HEK293T (cell line): ENCODE measurements around the gene PARP1.

Experiments
- CTCF ChIA-PET: fragments of 350-600 bp; formaldehyde crosslinking; extraction: SDS; loops from one replicate; lab custom pipeline; 2021; ENCODE audit warnings: antibody characterized with exemption, inconsistent platforms; lab: Yijun Ruan, JAX
- POLR2A ChIA-PET: fragments of 350-600 bp; formaldehyde crosslinking; extraction: SDS; loops from one replicate; lab custom pipeline; 2020; ENCODE audit warnings: antibody characterized with exemption, inconsistent platforms; lab: Yijun Ruan, JAX
- DNase-seq: peaks from one replicate; pipeline ENCODE4 v3.0.0; 2012; ENCODE audit warnings: mixed read lengths; ENCODE audit errors: extremely low spot score
- ARNT ChIP-seq: fragments of 450-650 bp; IDR thresholded peaks from 2 replicates; pipeline ENCODE4 v1.6.1; 2017; ENCODE audit warnings: mild to moderate bottlenecking
- BHLHE40 ChIP-seq: fragments of 450-650 bp; IDR thresholded peaks from 2 replicates; pipeline ENCODE4 v1.6.1; 2016; ENCODE audit warnings: mild to moderate bottlenecking, moderate library complexity, borderline replicate concordance
- CTBP1 ChIP-seq: fragments of 450-650 bp; IDR thresholded peaks from 2 replicates; pipeline ENCODE4 v1.6.1; 2016; ENCODE audit warnings: borderline replicate concordance
- ELF4 ChIP-seq: fragments of 450-650 bp; IDR thresholded peaks from 2 replicates; pipeline ENCODE4 v1.6.1; 2017; ENCODE audit warnings: antibody characterized with exemption
- FOXA1 ChIP-seq: fragments of 450-650 bp; IDR thresholded peaks from 2 replicates; pipeline ENCODE4 v1.6.1; 2016; ENCODE audit warnings: mild to moderate bottlenecking
- FOXK2 ChIP-seq: fragments of 450-650 bp; IDR thresholded peaks from 2 replicates; pipeline ENCODE4 v1.6.1; 2016; ENCODE audit warnings: mild to moderate bottlenecking
- FOXM1 ChIP-seq: fragments of 450-650 bp; IDR thresholded peaks from 2 replicates; pipeline ENCODE4 v1.6.1; 2017; ENCODE audit warnings: mild to moderate bottlenecking, borderline replicate concordance
- HDGF ChIP-seq: fragments of 450-650 bp; IDR thresholded peaks from 2 replicates; pipeline ENCODE4 v1.6.1; 2017; ENCODE audit warnings: antibody characterized with exemption, borderline replicate concordance
- L3MBTL2 ChIP-seq: fragments of 450-650 bp; conservative IDR thresholded peaks from 2 replicates; pipeline ENCODE4 v1.6.1; 2016; ENCODE audit warnings: mild to moderate bottlenecking
- LEF1 ChIP-seq: fragments of 450-650 bp; IDR thresholded peaks from 2 replicates; pipeline ENCODE4 v1.6.1; 2017; ENCODE audit warnings: mild to moderate bottlenecking, borderline replicate concordance
- NFRKB ChIP-seq: fragments of 450-650 bp; IDR thresholded peaks from 2 replicates; pipeline ENCODE4 v1.6.1; 2016; ENCODE audit warnings: mild to moderate bottlenecking, moderate library complexity
- PKNOX1 ChIP-seq: fragments of 450-650 bp; IDR thresholded peaks from 2 replicates; pipeline ENCODE4 v1.6.1; 2016
- SP1 ChIP-seq: fragments of 450-650 bp; IDR thresholded peaks from 2 replicates; pipeline ENCODE4 v1.6.1; 2017
- SUZ12 ChIP-seq: fragments of 450-650 bp; IDR thresholded peaks from 2 replicates; pipeline ENCODE4 v1.6.1; 2016; ENCODE audit warnings: mild to moderate bottlenecking
- TARDBP ChIP-seq: fragments of 450-650 bp; IDR thresholded peaks from 2 replicates; pipeline ENCODE4 v1.6.1; 2016
- ZNF384 ChIP-seq: fragments of 450-650 bp; IDR thresholded peaks from 2 replicates; pipeline ENCODE4 v1.6.1; 2016

Gene PARP1

GRCh38 chr1:226449823-226450222, 41.9 kb upstream of the PARP1 start:
- TF ChIP-seq TARDBP (no peak), NFRKB (no peak), FOXA1 (no peak), HDGF (no peak), ARNT (no peak), SUZ12 (no peak), PKNOX1 (no peak), FOXK2 (no peak), CTBP1 (no peak), ELF4 (no peak), SP1 (no peak), LEF1 (no peak), BHLHE40 (no peak), L3MBTL2 (no peak), FOXM1 (no peak), ZNF384 (no peak)
- DNase-seq = no peak
- CTCF ChIA-PET = interaction anchor here (1.2 kb wide), 1 partner anchor 28 kb away, joined by 3 read pairs; no protein-coding TSS in a partner anchor
- POLR2A ChIA-PET = no interaction called here

GRCh38 chr1:226447932-226448665, 40.2 kb upstream of the PARP1 start:
- no peak for DNase-seq
- ChIA-PET POLR2A (no interaction called here), CTCF (no interaction called here)
- TF ChIP-seq ZNF384 (no peak), FOXK2 (no peak), TARDBP (no peak), ARNT (no peak), SUZ12 (no peak), NFRKB (no peak), BHLHE40 (no peak), FOXA1 (no peak), ELF4 (no peak), L3MBTL2 (no peak)

- ChIA-PET CTCF (interaction anchor here (0.9 to 1.0 kb wide), 3 partner anchors 11 to 163 kb away, joined by 3 to 4 read pairs (median 3); no protein-coding TSS in a partner anchor), POLR2A (interaction anchor here (1.6 kb wide), 1 partner anchor 38 kb away, joined by 8 read pairs; the partner anchor contains the start of gene PARP1)
- no peak for DNase-seq
- TF ChIP-seq TARDBP (no peak), ZNF384 (no peak), L3MBTL2 (no peak), SP1 (no peak), ARNT (no peak), BHLHE40 (no peak), ELF4 (no peak), FOXM1 (no peak), HDGF (no peak), FOXA1 (no peak), SUZ12 (no peak), FOXK2 (no peak), CTBP1 (no peak), LEF1 (no peak), PKNOX1 (no peak), NFRKB (no peak)
Observed at GRCh38 chr1:226446094-226446493, 38.2 kb upstream of the PARP1 start.

GRCh38 chr1:226444901-226445300, 37.0 kb upstream of the PARP1 start:
- POLR2A ChIA-PET = no interaction called here

GRCh38 chr1:226443439-226443838, 35.5 kb upstream of the PARP1 start:
- no peak for DNase-seq
- ChIA-PET POLR2A (no interaction called here), CTCF (no interaction called here)
- TF ChIP-seq FOXK2 (no peak), ARNT (no peak)

More at GRCh38 chr1:226444901-226445300, 37.0 kb upstream of the PARP1 start:
- DNase-seq = no peak
- CTCF ChIA-PET = interaction anchor here (0.7 to 1.2 kb wide), 2 partner anchors 21 to 24 kb away, joined by 3 to 5 read pairs; no protein-coding TSS in a partner anchor
- no peak for TF ChIP-seq FOXK2

- TF ChIP-seq ELF4 (no peak), BHLHE40 (no peak), FOXM1 (no peak), NFRKB (no peak), ARNT (no peak), TARDBP (no peak), L3MBTL2 (no peak), SUZ12 (no peak), FOXK2 (no peak), ZNF384 (no peak), FOXA1 (no peak), CTBP1 (no peak), LEF1 (no peak), SP1 (no peak), PKNOX1 (no peak), HDGF (no peak)
- CTCF ChIA-PET = no interaction called here
- POLR2A ChIA-PET = no interaction called here
- DNase-seq = no peak
Observed at GRCh38 chr1:226443033-226443432, 35.1 kb upstream of the PARP1 start.
